HepG2 (cell line): Measurements from ENCODE around the gene MTHFR. TPM values are rescaled to one million over a fixed set of nuclear protein-coding genes. Genes with fewer than 3 reads are reported as not detected.

Source experiments
- CBX2 ChIP-seq, 2 experiments: fragments of 200-600 bp in 1 of 2; sonication (generic); formaldehyde crosslinking in 1 of 2; IDR thresholded peaks; 2 replicates each; pipeline versions ENCODE4 v1.7.0 to v1.8.1; 2018 to 2022; ENCODE audit warnings: low read depth in 2 of 2, low read length in 1 of 2, mild to moderate bottlenecking in 1 of 2, missing genetic modification reagents in 1 of 2
- CHD2 ChIP-seq: IDR thresholded peaks from 2 replicates; pipeline ENCODE4 v1.6.1; 2011; ENCODE audit warnings: low read depth, low read length, improper control_type of control experiment
- FOXA3 ChIP-seq: IDR thresholded peaks from 2 replicates; pipeline ENCODE4 v1.6.1; 2016; ENCODE audit warnings: missing genetic modification reagents, missing compliant biosample characterization
- KDM4B ChIP-seq: sonication (generic); formaldehyde crosslinking; IDR thresholded peaks from 2 replicates; pipeline ENCODE4 v1.4.0; 2020; ENCODE audit warnings: missing genetic modification reagents
- MED8 ChIP-seq: sonication (generic); formaldehyde crosslinking; IDR thresholded peaks from 2 replicates; pipeline ENCODE4 v1.8.1; 2023; ENCODE audit warnings: mild to moderate bottlenecking, missing genetic modification reagents; ENCODE audit not compliant: insufficient replicate concordance
- MZF1 ChIP-seq: sonication (generic); formaldehyde crosslinking; IDR thresholded peaks from 2 replicates; pipeline ENCODE4 v1.8.1; 2023; ENCODE audit warnings: mild to moderate bottlenecking, missing genetic modification reagents, borderline replicate concordance
- NFE2L1 ChIP-seq: sonication (generic); formaldehyde crosslinking; IDR thresholded peaks from 2 replicates; pipeline ENCODE4 v1.4.0; 2020; ENCODE audit warnings: missing genetic modification reagents, mild to moderate bottlenecking, borderline replicate concordance
- NFYB ChIP-seq: sonication (generic); formaldehyde crosslinking; IDR thresholded peaks from 2 replicates; pipeline ENCODE4 v1.4.0; 2020; ENCODE audit warnings: missing genetic modification reagents
- PCBP1 ChIP-seq: fragments of 200-400 bp; formaldehyde crosslinking; IDR thresholded peaks from 2 replicates; pipeline ENCODE4 v1.6.1; 2017; ENCODE audit warnings: mild to moderate bottlenecking, low read depth, low read length, borderline replicate concordance
- SPEN ChIP-seq: sonication (generic); formaldehyde crosslinking; IDR thresholded peaks from 2 replicates; pipeline ENCODE4 v1.5.1; 2020; ENCODE audit warnings: low read depth, mild to moderate bottlenecking, missing genetic modification reagents
- SSRP1 ChIP-seq: IDR thresholded peaks from 2 replicates; pipeline ENCODE4 v1.6.1; 2016; ENCODE audit warnings: control low read depth
- STAG1 ChIP-seq: sonication (generic); formaldehyde crosslinking; IDR thresholded peaks from 2 replicates; pipeline ENCODE4 v1.4.0; 2020; ENCODE audit warnings: missing genetic modification reagents
- ZFAT ChIP-seq: sonication (generic); formaldehyde crosslinking; conservative IDR thresholded peaks from 2 replicates; pipeline ENCODE4 v1.8.1; 2023; ENCODE audit warnings: missing genetic modification reagents, inconsistent platforms
- ZFP36L1 ChIP-seq: sonication (generic); formaldehyde crosslinking; IDR thresholded peaks from 2 replicates; pipeline ENCODE4 v1.8.0; 2022; ENCODE audit warnings: mild to moderate bottlenecking, missing genetic modification reagents, moderate library complexity
- ZFY ChIP-seq: sonication (generic); formaldehyde crosslinking; IDR thresholded peaks from 2 replicates; pipeline ENCODE4 v1.4.0; 2020; ENCODE audit warnings: missing genetic modification reagents
- ZNF225 ChIP-seq: sonication (generic); formaldehyde crosslinking; IDR thresholded peaks from 2 replicates; pipeline ENCODE4 v1.4.0; 2020; ENCODE audit warnings: mild to moderate bottlenecking, missing genetic modification reagents
- ZNF256 ChIP-seq: sonication (generic); formaldehyde crosslinking; conservative IDR thresholded peaks from 2 replicates; pipeline ENCODE4 v1.4.0; 2020; ENCODE audit warnings: missing genetic modification reagents
- ZNF33A ChIP-seq: sonication (generic); formaldehyde crosslinking; IDR thresholded peaks from 2 replicates; pipeline ENCODE4 v1.5.1; 2020; ENCODE audit warnings: missing genetic modification reagents, mild to moderate bottlenecking, moderate library complexity, borderline replicate concordance
- ZNF7 ChIP-seq: IDR thresholded peaks from 2 replicates; pipeline ENCODE4 v1.6.1; 2016; ENCODE audit warnings: missing biosample characterization, missing genetic modification reagents
- polyA plus RNA-seq, 8 experiments: library from polyadenylated mRNA; depleted of rRNA in 3 of 8; stranded (reverse) in 7 of 8; unstranded in 1 of 8; fragments of >200 nt; fragmentation: Illumina TruSeq in 4 of 8; extraction: Trizol in 4 of 8; gene quantifications; 2 replicates each; pipeline versions ENCODE4 v1.2.1 to v1.2.3, GENCODE V29; 2011 to 2016; ENCODE audit warnings: low read depth in 4 of 8, missing spikeins in 1 of 8, mixed read lengths in 1 of 8; ENCODE audit not compliant: insufficient read depth in 1 of 8
- total RNA-seq, 5 experiments: library from RNA; depleted of rRNA; stranded (reverse); fragments of >200 nt; fragmentation: Illumina TruSeq; extraction: Trizol; gene quantifications; 2 replicates each; pipeline ENCODE4 v1.2.3, GENCODE V29; 2016; ENCODE audit warnings: low read depth in 1 of 5
- TF ChIP-seq, protein P1 (sequence below): sonication (generic); formaldehyde crosslinking; IDR thresholded peaks from 2 replicates; pipeline ENCODE4 v1.5.0; 2020; ENCODE audit warnings: mild to moderate bottlenecking, missing genetic modification reagents, borderline replicate concordance
- TF ChIP-seq, protein P2 (sequence below): sonication (generic); formaldehyde crosslinking; IDR thresholded peaks from 2 replicates; pipeline ENCODE4 v1.9.0; 2021; ENCODE audit warnings: missing genetic modification reagents, borderline replicate concordance
- TF ChIP-seq, protein P3 (sequence below): fragments of 450-650 bp; IDR thresholded peaks from 2 replicates; pipeline ENCODE4 v1.6.1; 2017

The MTHFR gene
- total and polyA plus RNA-seq, 2 of the 13 experiments (the other 11 are each of a cell fraction or from before 2014, with no cell fraction given): 3.8 to 8.2 TPM

DNA sequence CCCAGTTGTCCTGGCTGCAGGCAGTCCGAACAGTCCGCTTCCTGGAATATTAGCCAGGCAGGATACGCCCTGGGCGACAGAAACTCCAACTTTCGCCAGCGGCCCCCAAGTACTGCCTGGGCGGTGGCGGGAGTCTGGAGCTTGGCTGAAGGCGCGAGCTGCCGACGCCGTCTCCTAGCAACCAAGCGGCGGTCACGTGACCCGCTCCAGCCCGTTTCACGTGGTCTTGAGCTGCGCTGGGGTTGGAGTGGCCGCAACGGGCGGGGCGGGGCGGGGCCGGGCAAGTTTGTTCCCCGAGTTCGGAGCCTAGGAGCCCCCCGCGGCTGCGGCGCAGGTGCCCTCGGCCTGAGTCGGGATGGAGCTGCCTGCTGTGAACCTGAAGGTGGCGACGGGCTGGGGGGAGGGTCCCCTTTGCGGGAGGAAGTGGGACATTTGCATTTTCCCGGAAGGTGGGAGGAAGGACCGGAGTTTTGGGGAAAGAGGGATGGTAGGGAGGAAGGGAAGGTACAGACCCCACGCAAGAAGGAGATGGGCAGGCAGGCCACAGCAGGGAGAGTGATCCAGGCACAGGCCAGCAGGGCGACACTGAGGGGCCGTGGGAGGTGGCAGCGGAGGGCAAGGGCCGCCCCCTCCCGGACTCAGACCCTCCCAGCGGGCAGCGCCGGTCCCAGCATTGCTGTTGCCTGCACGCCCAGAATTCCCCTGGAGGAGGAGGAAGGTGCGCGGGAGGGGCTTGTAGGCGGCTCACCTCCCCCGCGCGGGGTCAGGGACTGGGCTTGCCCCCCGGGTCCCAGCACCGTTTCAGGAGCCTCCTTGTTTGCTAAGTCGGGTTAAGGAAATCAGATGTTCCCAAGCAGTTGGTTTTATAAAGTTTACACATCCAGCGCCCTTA lies 69.7 kb downstream of the MTHFR start, which contains the start of gene AGTRAP (continued):
- 0 out of 2 replicates have a peak, but pooled peaks have one; percentile 55 for TF ChIP-seq ZNF225 (CRISPR knock-in tag)
- TF ChIP-seq ZFAT (CRISPR knock-in tag): no peak
- TF ChIP-seq FOXA3: no peak
- TF ChIP-seq ZNF256 (CRISPR knock-in tag): no peak
- TF ChIP-seq, protein P1, sequence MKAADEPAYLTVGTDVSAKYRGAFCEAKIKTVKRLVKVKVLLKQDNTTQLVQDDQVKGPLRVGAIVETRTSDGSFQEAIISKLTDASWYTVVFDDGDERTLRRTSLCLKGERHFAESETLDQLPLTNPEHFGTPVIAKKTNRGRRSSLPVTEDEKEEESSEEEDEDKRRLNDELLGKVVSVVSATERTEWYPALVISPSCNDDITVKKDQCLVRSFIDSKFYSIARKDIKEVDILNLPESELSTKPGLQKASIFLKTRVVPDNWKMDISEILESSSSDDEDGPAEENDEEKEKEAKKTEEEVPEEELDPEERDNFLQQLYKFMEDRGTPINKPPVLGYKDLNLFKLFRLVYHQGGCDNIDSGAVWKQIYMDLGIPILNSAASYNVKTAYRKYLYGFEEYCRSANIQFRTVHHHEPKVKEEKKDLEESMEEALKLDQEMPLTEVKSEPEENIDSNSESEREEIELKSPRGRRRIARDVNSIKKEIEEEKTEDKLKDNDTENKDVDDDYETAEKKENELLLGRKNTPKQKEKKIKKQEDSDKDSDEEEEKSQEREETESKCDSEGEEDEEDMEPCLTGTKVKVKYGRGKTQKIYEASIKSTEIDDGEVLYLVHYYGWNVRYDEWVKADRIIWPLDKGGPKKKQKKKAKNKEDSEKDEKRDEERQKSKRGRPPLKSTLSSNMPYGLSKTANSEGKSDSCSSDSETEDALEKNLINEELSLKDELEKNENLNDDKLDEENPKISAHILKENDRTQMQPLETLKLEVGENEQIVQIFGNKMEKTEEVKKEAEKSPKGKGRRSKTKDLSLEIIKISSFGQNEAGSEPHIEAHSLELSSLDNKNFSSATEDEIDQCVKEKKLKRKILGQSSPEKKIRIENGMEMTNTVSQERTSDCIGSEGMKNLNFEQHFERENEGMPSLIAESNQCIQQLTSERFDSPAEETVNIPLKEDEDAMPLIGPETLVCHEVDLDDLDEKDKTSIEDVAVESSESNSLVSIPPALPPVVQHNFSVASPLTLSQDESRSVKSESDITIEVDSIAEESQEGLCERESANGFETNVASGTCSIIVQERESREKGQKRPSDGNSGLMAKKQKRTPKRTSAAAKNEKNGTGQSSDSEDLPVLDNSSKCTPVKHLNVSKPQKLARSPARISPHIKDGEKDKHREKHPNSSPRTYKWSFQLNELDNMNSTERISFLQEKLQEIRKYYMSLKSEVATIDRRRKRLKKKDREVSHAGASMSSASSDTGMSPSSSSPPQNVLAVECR: peak; percentile 93
- TF ChIP-seq, protein P2, sequence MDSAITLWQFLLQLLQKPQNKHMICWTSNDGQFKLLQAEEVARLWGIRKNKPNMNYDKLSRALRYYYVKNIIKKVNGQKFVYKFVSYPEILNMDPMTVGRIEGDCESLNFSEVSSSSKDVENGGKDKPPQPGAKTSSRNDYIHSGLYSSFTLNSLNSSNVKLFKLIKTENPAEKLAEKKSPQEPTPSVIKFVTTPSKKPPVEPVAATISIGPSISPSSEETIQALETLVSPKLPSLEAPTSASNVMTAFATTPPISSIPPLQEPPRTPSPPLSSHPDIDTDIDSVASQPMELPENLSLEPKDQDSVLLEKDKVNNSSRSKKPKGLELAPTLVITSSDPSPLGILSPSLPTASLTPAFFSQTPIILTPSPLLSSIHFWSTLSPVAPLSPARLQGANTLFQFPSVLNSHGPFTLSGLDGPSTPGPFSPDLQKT: no peak
- TF ChIP-seq SSRP1 (CRISPR knock-in tag): no peak
- no peak for TF ChIP-seq PCBP1
- no peak for TF ChIP-seq CBX2 (IDR thresholded peaks at IDR 0.05; ENCODE audit: low read depth, low read length)
- TF ChIP-seq CBX2 (CRISPR knock-in tag; IDR thresholded peaks at IDR 0.05; ENCODE audit: low read depth): no peak; the same call in 1 of the 2 replicates
- no peak for TF ChIP-seq KDM4B (CRISPR knock-in tag)
- TF ChIP-seq SPEN: no peak; the same call in none of the 2 replicates
- peak; percentile 50 for TF ChIP-seq NFYB (CRISPR knock-in tag)
- no peak; the same call in 1 of the 2 replicates for TF ChIP-seq CHD2
- TF ChIP-seq ZNF33A (CRISPR knock-in tag): no peak
- peak; percentile 54; the same call in 1 of the 2 replicates for TF ChIP-seq ZFY (CRISPR knock-in tag)
- TF ChIP-seq, protein P3, sequence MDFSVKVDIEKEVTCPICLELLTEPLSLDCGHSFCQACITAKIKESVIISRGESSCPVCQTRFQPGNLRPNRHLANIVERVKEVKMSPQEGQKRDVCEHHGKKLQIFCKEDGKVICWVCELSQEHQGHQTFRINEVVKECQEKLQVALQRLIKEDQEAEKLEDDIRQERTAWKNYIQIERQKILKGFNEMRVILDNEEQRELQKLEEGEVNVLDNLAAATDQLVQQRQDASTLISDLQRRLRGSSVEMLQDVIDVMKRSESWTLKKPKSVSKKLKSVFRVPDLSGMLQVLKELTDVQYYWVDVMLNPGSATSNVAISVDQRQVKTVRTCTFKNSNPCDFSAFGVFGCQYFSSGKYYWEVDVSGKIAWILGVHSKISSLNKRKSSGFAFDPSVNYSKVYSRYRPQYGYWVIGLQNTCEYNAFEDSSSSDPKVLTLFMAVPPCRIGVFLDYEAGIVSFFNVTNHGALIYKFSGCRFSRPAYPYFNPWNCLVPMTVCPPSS: no peak
- TF ChIP-seq NFE2L1 (CRISPR knock-in tag): no peak
- no peak for TF ChIP-seq MZF1 (CRISPR knock-in tag)
- no peak for TF ChIP-seq STAG1 (CRISPR knock-in tag)
- TF ChIP-seq ZNF7 (CRISPR knock-in tag): no peak
- TF ChIP-seq ZFP36L1: no peak
- TF ChIP-seq MED8: no peak
